HEK293T (cell line): ENCODE data around the gene SLC22A14.

ENCODE experiments used
- CTCF ChIA-PET: fragments of 350-600 bp; formaldehyde crosslinking; extraction: SDS; loops from one replicate; lab custom pipeline; 2021; ENCODE audit warnings: antibody characterized with exemption, inconsistent platforms; lab: Yijun Ruan, JAX
- POLR2A ChIA-PET: fragments of 350-600 bp; formaldehyde crosslinking; extraction: SDS; loops from one replicate; lab custom pipeline; 2020; ENCODE audit warnings: antibody characterized with exemption, inconsistent platforms; lab: Yijun Ruan, JAX
- DNase-seq: peaks from one replicate; pipeline ENCODE4 v3.0.0; 2012; ENCODE audit warnings: mixed read lengths; ENCODE audit errors: extremely low spot score
- ARNT ChIP-seq: fragments of 450-650 bp; IDR thresholded peaks from 2 replicates; pipeline ENCODE4 v1.6.1; 2017; ENCODE audit warnings: mild to moderate bottlenecking
- BHLHE40 ChIP-seq: fragments of 450-650 bp; IDR thresholded peaks from 2 replicates; pipeline ENCODE4 v1.6.1; 2016; ENCODE audit warnings: mild to moderate bottlenecking, moderate library complexity, borderline replicate concordance
- CTBP1 ChIP-seq: fragments of 450-650 bp; IDR thresholded peaks from 2 replicates; pipeline ENCODE4 v1.6.1; 2016; ENCODE audit warnings: borderline replicate concordance
- ELF4 ChIP-seq: fragments of 450-650 bp; IDR thresholded peaks from 2 replicates; pipeline ENCODE4 v1.6.1; 2017; ENCODE audit warnings: antibody characterized with exemption
- FOXA1 ChIP-seq: fragments of 450-650 bp; IDR thresholded peaks from 2 replicates; pipeline ENCODE4 v1.6.1; 2016; ENCODE audit warnings: mild to moderate bottlenecking
- FOXK2 ChIP-seq: fragments of 450-650 bp; IDR thresholded peaks from 2 replicates; pipeline ENCODE4 v1.6.1; 2016; ENCODE audit warnings: mild to moderate bottlenecking
- FOXM1 ChIP-seq: fragments of 450-650 bp; IDR thresholded peaks from 2 replicates; pipeline ENCODE4 v1.6.1; 2017; ENCODE audit warnings: mild to moderate bottlenecking, borderline replicate concordance
- HDGF ChIP-seq: fragments of 450-650 bp; IDR thresholded peaks from 2 replicates; pipeline ENCODE4 v1.6.1; 2017; ENCODE audit warnings: antibody characterized with exemption, borderline replicate concordance
- L3MBTL2 ChIP-seq: fragments of 450-650 bp; conservative IDR thresholded peaks from 2 replicates; pipeline ENCODE4 v1.6.1; 2016; ENCODE audit warnings: mild to moderate bottlenecking
- LEF1 ChIP-seq: fragments of 450-650 bp; IDR thresholded peaks from 2 replicates; pipeline ENCODE4 v1.6.1; 2017; ENCODE audit warnings: mild to moderate bottlenecking, borderline replicate concordance
- NFRKB ChIP-seq: fragments of 450-650 bp; IDR thresholded peaks from 2 replicates; pipeline ENCODE4 v1.6.1; 2016; ENCODE audit warnings: mild to moderate bottlenecking, moderate library complexity
- SP1 ChIP-seq: fragments of 450-650 bp; IDR thresholded peaks from 2 replicates; pipeline ENCODE4 v1.6.1; 2017
- SUZ12 ChIP-seq: fragments of 450-650 bp; IDR thresholded peaks from 2 replicates; pipeline ENCODE4 v1.6.1; 2016; ENCODE audit warnings: mild to moderate bottlenecking
- TARDBP ChIP-seq: fragments of 450-650 bp; IDR thresholded peaks from 2 replicates; pipeline ENCODE4 v1.6.1; 2016
- ZNF384 ChIP-seq: fragments of 450-650 bp; IDR thresholded peaks from 2 replicates; pipeline ENCODE4 v1.6.1; 2016
- TF ChIP-seq, protein P1 (sequence below): fragments of 450-650 bp; IDR thresholded peaks from 2 replicates; pipeline ENCODE4 v1.6.1; 2016

Gene SLC22A14

DNA sequence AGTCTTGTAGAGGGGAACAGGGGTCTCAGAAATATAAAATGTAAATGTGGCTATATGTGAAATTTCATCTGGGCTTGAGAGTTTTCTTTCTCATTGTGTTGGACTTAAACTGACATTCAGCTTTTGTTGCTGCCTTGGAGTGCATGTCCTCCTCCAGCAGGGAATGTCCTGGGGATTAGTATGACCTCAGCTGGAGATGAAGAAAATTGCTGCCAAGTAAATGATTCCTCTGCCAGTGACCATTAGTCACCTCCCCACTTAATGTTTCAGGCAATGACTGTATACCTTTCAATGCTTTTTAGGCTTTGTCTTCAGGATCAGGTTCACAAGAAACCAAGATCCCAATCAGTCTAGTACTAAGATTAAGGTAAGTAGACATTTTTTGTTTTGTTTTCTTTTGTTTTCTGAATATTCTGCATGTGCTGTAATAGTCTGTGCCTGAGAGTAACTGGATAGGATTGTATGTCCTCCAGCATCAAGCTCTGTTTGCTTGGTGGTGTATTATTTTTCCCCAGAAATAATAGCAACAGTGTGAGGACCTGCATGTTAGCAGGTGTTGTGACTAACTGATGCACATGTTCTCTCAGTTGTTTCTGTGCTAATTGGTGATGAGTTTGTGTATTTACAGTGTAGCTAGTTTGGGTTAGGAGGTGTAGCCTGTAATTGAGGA is 34.6 kb upstream of the SLC22A14 start:
- ChIA-PET CTCF (interaction anchor here (0.6 kb wide), 1 partner anchor 235 kb away, joined by 4 read pairs; no protein-coding TSS in a partner anchor), POLR2A (no interaction called here)
- TF ChIP-seq NFRKB (no peak), ARNT (no peak), ELF4 (no peak), BHLHE40 (no peak), FOXK2 (no peak), SUZ12 (no peak), SP1 (no peak), L3MBTL2 (no peak)
- DNase-seq = peak; percentile 26

DNA sequence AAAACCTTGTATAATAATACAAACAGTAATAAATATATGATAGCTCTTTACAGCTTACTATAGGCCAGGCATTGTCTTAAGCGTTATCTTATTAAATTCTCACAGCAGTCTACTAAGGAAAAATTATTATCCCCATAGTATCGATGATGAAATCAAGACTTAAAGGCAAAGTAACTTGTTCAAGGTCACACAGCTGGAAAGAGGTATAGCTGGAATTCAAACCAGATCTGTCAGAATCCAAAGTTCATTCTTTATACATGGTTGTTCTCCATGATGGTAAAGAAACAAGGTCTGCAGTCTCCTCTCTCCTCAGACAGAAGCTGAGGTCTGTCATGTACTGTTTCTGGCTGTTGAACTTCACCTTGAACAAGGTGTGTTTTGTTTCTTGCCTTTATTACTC is 31.9 kb upstream of the SLC22A14 start:
- CTCF ChIA-PET = no interaction called here
- TF ChIP-seq BHLHE40 (no peak), ARNT (no peak), FOXA1 (no peak), FOXK2 (no peak), FOXM1 (no peak), ZNF384 (no peak), HDGF (no peak), LEF1 (no peak)
- DNase-seq = no peak
- POLR2A ChIA-PET = no interaction called here

DNA sequence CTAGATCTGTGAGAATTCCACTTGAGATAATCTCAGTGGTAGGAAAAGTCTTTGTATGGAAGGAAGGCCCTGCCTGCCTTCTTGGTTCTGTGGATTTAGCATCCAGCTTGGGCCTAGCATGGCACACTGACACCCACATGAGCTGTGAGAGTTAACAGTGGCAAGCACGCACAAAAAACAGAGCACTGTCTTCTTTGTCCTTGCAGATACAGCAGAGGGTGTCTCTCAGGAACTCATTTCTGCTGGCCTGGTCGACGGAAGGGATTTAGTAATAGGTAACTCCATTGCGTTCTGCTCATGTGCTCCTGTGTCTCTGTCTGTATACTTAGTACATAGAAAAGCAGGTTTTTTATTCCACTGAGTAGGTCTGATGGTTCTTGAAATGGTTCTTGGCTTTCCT is 30.9 kb upstream of the SLC22A14 start:
- ChIA-PET POLR2A (no interaction called here), CTCF (no interaction called here)
- TF ChIP-seq FOXA1 (no peak), L3MBTL2 (no peak), NFRKB (no peak), FOXM1 (no peak), ARNT (no peak), HDGF (no peak), FOXK2 (no peak), SP1 (no peak), LEF1 (no peak), ELF4 (no peak), SUZ12 (no peak)
- TF ChIP-seq, protein P1, sequence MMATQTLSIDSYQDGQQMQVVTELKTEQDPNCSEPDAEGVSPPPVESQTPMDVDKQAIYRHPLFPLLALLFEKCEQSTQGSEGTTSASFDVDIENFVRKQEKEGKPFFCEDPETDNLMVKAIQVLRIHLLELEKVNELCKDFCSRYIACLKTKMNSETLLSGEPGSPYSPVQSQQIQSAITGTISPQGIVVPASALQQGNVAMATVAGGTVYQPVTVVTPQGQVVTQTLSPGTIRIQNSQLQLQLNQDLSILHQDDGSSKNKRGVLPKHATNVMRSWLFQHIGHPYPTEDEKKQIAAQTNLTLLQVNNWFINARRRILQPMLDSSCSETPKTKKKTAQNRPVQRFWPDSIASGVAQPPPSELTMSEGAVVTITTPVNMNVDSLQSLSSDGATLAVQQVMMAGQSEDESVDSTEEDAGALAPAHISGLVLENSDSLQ = no peak
- no peak for DNase-seq

DNA sequence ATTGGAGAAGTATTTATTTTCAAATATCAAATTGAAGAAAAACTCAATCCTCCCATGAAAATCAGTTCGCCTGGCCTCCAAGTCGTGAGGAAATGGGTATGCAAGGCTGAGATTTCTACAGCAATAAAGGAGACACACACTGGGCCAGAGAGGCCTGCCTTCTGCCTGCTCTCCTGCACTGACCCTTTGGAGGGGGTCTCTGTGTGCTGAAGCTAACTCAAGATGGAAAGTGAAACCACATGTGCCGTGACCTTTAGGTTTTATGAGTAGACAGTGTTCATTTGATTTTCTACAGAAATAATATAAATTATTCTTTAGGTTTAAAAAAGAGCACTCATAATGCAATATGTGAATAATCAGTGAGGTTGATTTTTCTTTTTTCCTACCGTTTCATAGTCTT is 28.4 kb upstream of the SLC22A14 start:
- ChIA-PET CTCF (no interaction called here), POLR2A (no interaction called here)
- no peak for DNase-seq
- TF ChIP-seq ZNF384 (no peak), FOXA1 (no peak), SUZ12 (no peak), LEF1 (no peak), HDGF (no peak), ELF4 (no peak), FOXM1 (no peak), FOXK2 (no peak), BHLHE40 (no peak), L3MBTL2 (no peak), NFRKB (no peak), ARNT (no peak), SP1 (no peak), TARDBP (no peak), CTBP1 (no peak)
- TF ChIP-seq, protein P1 = no peak

DNA sequence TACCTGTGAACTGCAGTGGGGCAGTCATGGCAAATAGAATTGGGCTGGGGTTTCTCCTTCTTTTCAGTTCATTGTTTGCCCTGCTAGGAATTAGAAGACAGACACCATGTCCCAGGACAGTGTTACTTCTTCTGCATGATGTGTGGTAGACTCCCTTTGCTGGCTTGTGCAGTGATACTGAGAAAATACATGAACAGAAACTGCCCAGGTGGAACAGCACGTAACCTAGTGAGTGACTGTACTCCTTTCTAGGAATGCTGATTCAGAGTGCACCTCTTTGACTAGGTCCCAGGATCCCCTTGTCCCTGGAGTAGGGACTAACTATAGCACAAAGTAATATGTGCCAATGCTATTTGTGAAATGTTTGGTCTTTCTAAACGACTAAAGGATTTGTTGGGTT is 27.2 kb upstream of the SLC22A14 start:
- TF ChIP-seq BHLHE40 (no peak), CTBP1 (no peak), LEF1 (no peak), L3MBTL2 (no peak), FOXM1 (no peak), NFRKB (no peak), ZNF384 (no peak), SUZ12 (no peak), ELF4 (no peak), FOXA1 (no peak), HDGF (no peak), FOXK2 (no peak), ARNT (no peak), TARDBP (no peak), SP1 (no peak)
- TF ChIP-seq, protein P1 = no peak
- CTCF ChIA-PET = no interaction called here
- POLR2A ChIA-PET = no interaction called here
- DNase-seq = no peak

DNA sequence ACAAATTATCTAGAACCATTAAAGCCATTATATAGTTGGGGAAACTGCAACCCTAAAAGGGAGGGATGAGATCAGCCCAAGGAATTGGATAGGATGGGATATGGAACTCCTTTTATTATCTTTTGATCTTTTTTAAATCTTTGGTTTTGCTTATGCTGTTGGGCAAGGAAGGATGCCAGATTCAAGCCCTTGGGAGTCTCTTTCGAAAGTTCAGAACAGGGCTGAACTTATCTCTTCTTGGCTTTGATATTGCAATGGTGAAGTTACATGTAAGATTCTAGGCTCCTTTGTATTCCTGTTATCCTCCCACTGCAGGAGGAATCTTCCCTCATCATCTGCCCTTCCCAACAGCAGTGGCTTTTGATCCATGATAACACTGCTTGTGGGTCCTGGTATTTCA is 26.5 kb upstream of the SLC22A14 start:
- DNase-seq = no peak
- TF ChIP-seq L3MBTL2 (no peak), SP1 (no peak), HDGF (no peak), FOXA1 (no peak), SUZ12 (no peak), FOXM1 (no peak), FOXK2 (no peak), NFRKB (no peak), ARNT (no peak), CTBP1 (no peak), BHLHE40 (no peak), ELF4 (no peak)
- ChIA-PET CTCF (no interaction called here), POLR2A (no interaction called here)
